ENCODE results near the gene SMG1. TPM values are rescaled to one million over a fixed set of nuclear protein-coding genes. Genes with fewer than 3 reads are reported as not detected.

Gene SMG1
- total RNA-seq, 1 experiment from 2014 or later, result 125 TPM

DNA sequence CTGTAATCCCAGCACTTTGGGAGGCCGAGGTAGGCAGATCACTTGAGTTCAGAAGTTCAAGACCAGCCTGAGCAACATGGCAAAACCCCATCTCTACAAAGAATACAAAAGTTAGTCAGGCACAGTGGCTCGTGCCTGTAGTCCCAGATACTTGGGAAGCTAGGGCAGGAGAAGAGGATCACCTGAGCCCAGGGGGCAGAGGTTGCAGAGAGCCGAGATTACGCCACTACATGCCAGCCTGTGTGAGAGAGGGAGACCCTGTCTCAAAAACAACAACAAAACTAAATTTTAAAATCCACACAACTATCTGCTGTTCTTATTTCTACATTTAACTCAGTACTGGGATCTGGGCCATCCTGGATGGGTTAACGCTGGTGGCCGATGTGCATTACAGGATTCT lies 83.6 kb downstream of the SMG1 start:
- no peak overlapping the region for H2AFZ ChIP-seq
- CTCF ChIA-PET, result no interaction called here
- H3K4me3 ChIP-seq, result no peak overlapping the region
- no peak for DNase-seq
- H3K9me3 ChIP-seq (ENCODE audit: insufficient read depth, low read depth), result no peaks in the 10 kb centered on the region
- no peak overlapping the region for H3K4me2 ChIP-seq
- no peaks in the 10 kb centered on the region for H3K4me1 ChIP-seq (replicated peaks; ENCODE audit: insufficient read depth)
- no peaks in the 10 kb centered on the region for H4K20me1 ChIP-seq (ENCODE audit: insufficient read depth)
- TF ChIP-seq EZH2 (IDR thresholded peaks at IDR 0.05; ENCODE audit: low read depth), result no peak
- TF ChIP-seq, protein P1, sequence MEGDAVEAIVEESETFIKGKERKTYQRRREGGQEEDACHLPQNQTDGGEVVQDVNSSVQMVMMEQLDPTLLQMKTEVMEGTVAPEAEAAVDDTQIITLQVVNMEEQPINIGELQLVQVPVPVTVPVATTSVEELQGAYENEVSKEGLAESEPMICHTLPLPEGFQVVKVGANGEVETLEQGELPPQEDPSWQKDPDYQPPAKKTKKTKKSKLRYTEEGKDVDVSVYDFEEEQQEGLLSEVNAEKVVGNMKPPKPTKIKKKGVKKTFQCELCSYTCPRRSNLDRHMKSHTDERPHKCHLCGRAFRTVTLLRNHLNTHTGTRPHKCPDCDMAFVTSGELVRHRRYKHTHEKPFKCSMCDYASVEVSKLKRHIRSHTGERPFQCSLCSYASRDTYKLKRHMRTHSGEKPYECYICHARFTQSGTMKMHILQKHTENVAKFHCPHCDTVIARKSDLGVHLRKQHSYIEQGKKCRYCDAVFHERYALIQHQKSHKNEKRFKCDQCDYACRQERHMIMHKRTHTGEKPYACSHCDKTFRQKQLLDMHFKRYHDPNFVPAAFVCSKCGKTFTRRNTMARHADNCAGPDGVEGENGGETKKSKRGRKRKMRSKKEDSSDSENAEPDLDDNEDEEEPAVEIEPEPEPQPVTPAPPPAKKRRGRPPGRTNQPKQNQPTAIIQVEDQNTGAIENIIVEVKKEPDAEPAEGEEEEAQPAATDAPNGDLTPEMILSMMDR (conservative IDR thresholded peaks at IDR 0.05), result no peak
- H3K36me3 ChIP-seq (ENCODE audit: low read depth), result peaks cover 45% of the 10 kb centered on the region; the same call in 1 of the 2 replicates
- no TSS peak for BruUV-seq (replicated peaks)
- no peaks in the 10 kb centered on the region for H3K9me2 ChIP-seq (ENCODE audit: insufficient read depth)
- no peak overlapping the region for H3K27ac ChIP-seq
- no peaks in the 10 kb centered on the region; the same call in 1 of the 2 replicates for H3K79me2 ChIP-seq (ENCODE audit: low read depth)
- POLR2A ChIA-PET (ENCODE audit: unreplicated experiment), result no interaction called here
- no peaks in the 10 kb centered on the region for H3K27me3 ChIP-seq (ENCODE audit: insufficient read depth, low read depth)
- peaks cover 26% of the 10 kb centered on the region; the same call in 1 of the 2 replicates for H3F3A ChIP-seq (ENCODE audit: insufficient read depth, low read depth)
- intact Hi-C loops (cut with micrococcal nuclease; ENCODE audit: unreplicated experiment), result no loop called here

DNA sequence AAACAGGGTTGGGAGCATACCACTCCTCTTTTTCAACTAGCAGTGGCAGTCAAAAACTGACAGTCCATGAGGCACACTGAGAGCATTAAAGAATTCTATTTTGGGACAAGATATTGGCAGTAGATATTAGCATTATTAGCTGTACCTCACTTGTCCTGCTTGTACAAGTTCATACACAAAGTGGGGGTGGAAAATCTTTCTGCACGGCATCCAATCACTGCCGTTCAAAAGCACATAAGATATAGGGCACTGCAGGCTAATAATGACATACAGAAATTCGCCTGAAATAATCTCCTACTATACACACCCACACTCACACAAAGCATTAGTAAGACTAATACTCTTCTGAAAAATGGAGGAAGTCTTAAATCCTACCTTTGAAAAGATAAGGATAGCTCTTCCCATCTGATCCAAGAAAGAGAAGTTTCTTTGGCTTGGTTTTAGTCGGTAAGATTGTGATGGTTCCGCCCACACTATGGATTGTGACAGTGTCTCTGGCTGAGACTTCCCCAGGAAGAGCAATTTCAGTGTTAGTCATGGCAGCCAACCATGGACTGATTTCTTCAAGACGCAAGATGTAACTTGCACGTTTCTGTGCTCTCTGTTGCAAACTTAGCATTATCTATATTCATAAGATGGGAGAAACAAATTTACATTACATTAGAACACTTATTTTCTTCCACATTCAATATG lies 84.2 kb downstream of the SMG1 start:
- no peak overlapping the region for H3K27ac ChIP-seq
- H3K9me2 ChIP-seq (ENCODE audit: insufficient read depth), result no peaks in the 10 kb centered on the region
- H3K4me1 ChIP-seq (replicated peaks; ENCODE audit: insufficient read depth), result no peaks in the 10 kb centered on the region
- peaks cover 26% of the 10 kb centered on the region; the same call in 1 of the 2 replicates for H3F3A ChIP-seq (ENCODE audit: insufficient read depth, low read depth)
- no TSS peak for BruUV-seq (replicated peaks)
- H3K36me3 ChIP-seq (ENCODE audit: low read depth), result peaks cover 47% of the 10 kb centered on the region
- H3K27me3 ChIP-seq (ENCODE audit: insufficient read depth, low read depth), result no peaks in the 10 kb centered on the region
- intact Hi-C loops (cut with micrococcal nuclease; ENCODE audit: unreplicated experiment), result no loop called here
- TF ChIP-seq EZH2 (IDR thresholded peaks at IDR 0.05; ENCODE audit: low read depth), result no peak
- TF ChIP-seq, protein P1 (conservative IDR thresholded peaks at IDR 0.05), result no peak
- no peak overlapping the region for H2AFZ ChIP-seq
- H3K4me2 ChIP-seq, result no peak overlapping the region
- ChIA-PET POLR2A (ENCODE audit: unreplicated experiment) (no interaction called here), CTCF (no interaction called here)
- H3K4me3 ChIP-seq, result no peak overlapping the region
- H3K9me3 ChIP-seq (ENCODE audit: insufficient read depth, low read depth), result no peaks in the 10 kb centered on the region
- H4K20me1 ChIP-seq (ENCODE audit: insufficient read depth), result no peaks in the 10 kb centered on the region
- no peak for DNase-seq
- H3K79me2 ChIP-seq (ENCODE audit: low read depth), result no peaks in the 10 kb centered on the region; the same call in 1 of the 2 replicates

DNA sequence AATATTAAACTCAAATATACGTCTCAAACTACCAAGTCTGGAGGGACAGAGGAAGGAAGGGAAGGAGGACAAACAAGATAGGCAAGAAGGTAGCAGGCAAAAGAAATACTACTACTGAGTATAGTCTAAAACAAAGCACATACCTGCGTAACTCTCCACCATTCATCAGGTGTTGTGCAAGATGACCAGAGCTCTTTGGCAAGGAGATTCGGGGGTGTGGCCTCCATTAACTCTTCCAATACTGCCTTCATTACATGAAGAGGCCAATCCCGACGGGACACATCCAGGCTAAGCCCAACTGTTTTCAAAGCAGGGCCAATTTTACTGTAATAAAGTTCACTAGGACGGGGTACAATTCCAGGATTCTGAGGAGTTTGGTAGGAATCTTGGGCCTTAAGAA lies 86.7 kb downstream of the SMG1 start:
- no TSS peak for BruUV-seq (replicated peaks)
- peak in 1 of 2 experiments; percentile 42 for DNase-seq
- no peaks in the 10 kb centered on the region for H4K20me1 ChIP-seq (ENCODE audit: insufficient read depth)
- no peaks in the 10 kb centered on the region; the same call in 1 of the 2 replicates for H3K9me3 ChIP-seq (ENCODE audit: insufficient read depth, low read depth)
- H3K4me2 ChIP-seq, result no peak overlapping the region
- H3K9me2 ChIP-seq (ENCODE audit: insufficient read depth), result no peaks in the 10 kb centered on the region
- ChIA-PET CTCF (no interaction called here), POLR2A (ENCODE audit: unreplicated experiment) (interaction anchor here (0.6 kb wide), 1 partner anchor 24 kb away, joined by 6 read pairs; no protein-coding TSS in a partner anchor)
- H3K36me3 ChIP-seq (ENCODE audit: low read depth), result peaks cover 52% of the 10 kb centered on the region
- TF ChIP-seq, protein P1 (conservative IDR thresholded peaks at IDR 0.05), result no peak
- TF ChIP-seq EZH2 (IDR thresholded peaks at IDR 0.05; ENCODE audit: low read depth), result no peak
- no peak overlapping the region for H3K4me3 ChIP-seq
- intact Hi-C loops (cut with micrococcal nuclease; ENCODE audit: unreplicated experiment), result loop anchor here (10.0 kb wide), 1 partner anchor 45 kb away; no protein-coding TSS in a partner anchor
- no peak overlapping the region for H2AFZ ChIP-seq
- H3K27me3 ChIP-seq (ENCODE audit: insufficient read depth, low read depth), result no peaks in the 10 kb centered on the region
- H3K79me2 ChIP-seq (ENCODE audit: low read depth), result no peaks in the 10 kb centered on the region; the same call in 1 of the 2 replicates
- no peaks in the 10 kb centered on the region for H3K4me1 ChIP-seq (replicated peaks; ENCODE audit: insufficient read depth)
- H3F3A ChIP-seq (ENCODE audit: insufficient read depth, low read depth), result peaks cover 26% of the 10 kb centered on the region; the same call in 1 of the 2 replicates
- H3K27ac ChIP-seq, result no peak overlapping the region

Measured in PC-9 (cell line).